Osteocyte (in vitro differentiated cells): ENCODE data around the gene TNFAIP2. TPM values are rescaled to one million over a fixed set of nuclear protein-coding genes. Genes with fewer than 3 reads are reported as not detected.

Experiments used
- DNase-seq: peaks from one replicate; pipeline ENCODE4 v3.0.0; 2021; ENCODE audit warnings: mixed read lengths; ENCODE audit not compliant: unreplicated experiment; ENCODE audit errors: extremely low spot score
- H3K27ac Mint-ChIP-seq: one replicate; pipeline ENCODE4 v1.8.0; 2021; ENCODE audit warnings: mild to moderate bottlenecking, mixed read lengths; ENCODE audit not compliant: unreplicated experiment
- H3K27me3 Mint-ChIP-seq: one replicate; pipeline ENCODE4 v1.8.0; 2021; ENCODE audit warnings: mixed read lengths; ENCODE audit not compliant: unreplicated experiment
- H3K36me3 Mint-ChIP-seq: one replicate; pipeline ENCODE4 v1.8.0; 2021; ENCODE audit warnings: mixed read lengths; ENCODE audit not compliant: unreplicated experiment
- H3K4me1 Mint-ChIP-seq: one replicate; pipeline ENCODE4 v1.8.0; 2021; ENCODE audit warnings: mixed read lengths; ENCODE audit not compliant: unreplicated experiment
- H3K4me3 Mint-ChIP-seq: one replicate; pipeline ENCODE4 v1.8.0; 2021; ENCODE audit warnings: mild to moderate bottlenecking, moderate library complexity, mixed read lengths; ENCODE audit not compliant: unreplicated experiment
- H3K9me3 Mint-ChIP-seq: one replicate; pipeline ENCODE4 v1.8.0; 2021; ENCODE audit warnings: mixed read lengths; ENCODE audit not compliant: unreplicated experiment
- CTCF ChIP-seq: fragments of 200-600 bp; sonication (generic); IDR thresholded peaks from 2 replicates; pipeline ENCODE4 v1.5.0; 2021; ENCODE audit warnings: antibody characterized with exemption, mild to moderate bottlenecking, moderate library complexity
- total RNA-seq: library from RNA; stranded (reverse); gene quantifications from 2 replicates; pipeline ENCODE4 v1.2.1, GENCODE V29; 2021

TNFAIP2 gene
- total RNA-seq, 1 donor from 2014 or later = 1.3 TPM

- TF ChIP-seq CTCF = no peak
- no peaks in the 10 kb centered on the region for H3K27me3 Mint-ChIP-seq
- no peaks in the 10 kb centered on the region for H3K9me3 Mint-ChIP-seq
- H3K36me3 Mint-ChIP-seq = no peaks in the 10 kb centered on the region
- H3K4me1 Mint-ChIP-seq = peaks cover 59% of the 10 kb centered on the region
- H3K27ac Mint-ChIP-seq = peak overlapping the region; percentile 89
- H3K4me3 Mint-ChIP-seq = peak overlapping the region; percentile 9
- no peak for DNase-seq
Measured at GRCh38 chr14:103132381-103133209, 9.3 kb downstream of the TNFAIP2 start.

- Mint-ChIP-seq H3K9me3 (no peaks in the 10 kb centered on the region), H3K4me3 (no peak overlapping the region), H3K27me3 (no peaks in the 10 kb centered on the region), H3K27ac (no peak overlapping the region), H3K36me3 (no peaks in the 10 kb centered on the region), H3K4me1 (peaks cover 53% of the 10 kb centered on the region)
- DNase-seq = no peak
- no peak for TF ChIP-seq CTCF
Measured at GRCh38 chr14:103133210-103134140, 10.2 kb downstream of the TNFAIP2 start.

GRCh38 chr14:103134405-103134804, 11.1 kb downstream of the TNFAIP2 start:
- Mint-ChIP-seq H3K9me3 (no peaks in the 10 kb centered on the region), H3K36me3 (no peaks in the 10 kb centered on the region), H3K27ac (no peak overlapping the region), H3K4me3 (no peak overlapping the region), H3K27me3 (no peaks in the 10 kb centered on the region), H3K4me1 (peaks cover 48% of the 10 kb centered on the region)
- no peak for TF ChIP-seq CTCF
- DNase-seq = no peak

- no peaks in the 10 kb centered on the region for H3K9me3 Mint-ChIP-seq
- DNase-seq = no peak
- H3K27ac Mint-ChIP-seq = no peak overlapping the region
- no peak overlapping the region for H3K4me3 Mint-ChIP-seq
- H3K27me3 Mint-ChIP-seq = no peaks in the 10 kb centered on the region
- no peak for TF ChIP-seq CTCF
- no peaks in the 10 kb centered on the region for H3K36me3 Mint-ChIP-seq
- peaks cover 44% of the 10 kb centered on the region for H3K4me1 Mint-ChIP-seq
Measured at GRCh38 chr14:103134919-103135318, 11.7 kb downstream of the TNFAIP2 start.
